T-helper 17 cell (primary cell): ENCODE measurements around the gene DIAPH3. TPM values are rescaled to one million over a fixed set of nuclear protein-coding genes. Genes with fewer than 3 reads are reported as not detected.

ENCODE experiments used
- ATAC-seq: fragments of 150-1000 bp; cut with Tn5 transposase; 2 replicates; pipeline ENCODE4 v1.10.0; 2021; ENCODE audit warnings: mild to moderate bottlenecking, moderate library complexity
- DNase-seq, 3 donors: peaks; one replicate each; pipeline versions ENCODE4 v3.0.0 to v3.0.0-alpha.2; 2020 to 2021
- H3K9me3 ChIP-seq: one replicate; pipeline ENCODE4 v1.7.0; 2013; ENCODE audit warnings: low read length, mild to moderate bottlenecking; ENCODE audit not compliant: control insufficient read depth, poor library complexity, severe bottlenecking
- H3K27ac Mint-ChIP-seq: one replicate; pipeline ENCODE4 v1.8.0; 2022; ENCODE audit warnings: mild to moderate bottlenecking, moderate library complexity, mixed read lengths
- H3K27me3 Mint-ChIP-seq: one replicate; pipeline ENCODE4 v1.8.0; 2022; ENCODE audit warnings: mixed read lengths
- H3K36me3 Mint-ChIP-seq: one replicate; pipeline ENCODE4 v1.8.0; 2022; ENCODE audit warnings: low read depth, mixed read lengths
- H3K4me1 Mint-ChIP-seq: one replicate; pipeline ENCODE4 v1.8.0; 2022; ENCODE audit warnings: mild to moderate bottlenecking, mixed read lengths
- H3K4me3 Mint-ChIP-seq: one replicate; pipeline ENCODE4 v1.8.0; 2022; ENCODE audit warnings: mild to moderate bottlenecking, moderate library complexity, mixed read lengths
- total RNA-seq, 4 donors: library from RNA in 2 of 4; stranded (reverse) in 2 of 4; gene quantifications; one replicate each; pipeline ENCODE4 v1.2.3 and lab custom pipeline; 2022 to 2026

The DIAPH3 gene
- total RNA-seq, 2 donors from 2014 or later, result 0.42 TPM; not detected in 1

DNA sequence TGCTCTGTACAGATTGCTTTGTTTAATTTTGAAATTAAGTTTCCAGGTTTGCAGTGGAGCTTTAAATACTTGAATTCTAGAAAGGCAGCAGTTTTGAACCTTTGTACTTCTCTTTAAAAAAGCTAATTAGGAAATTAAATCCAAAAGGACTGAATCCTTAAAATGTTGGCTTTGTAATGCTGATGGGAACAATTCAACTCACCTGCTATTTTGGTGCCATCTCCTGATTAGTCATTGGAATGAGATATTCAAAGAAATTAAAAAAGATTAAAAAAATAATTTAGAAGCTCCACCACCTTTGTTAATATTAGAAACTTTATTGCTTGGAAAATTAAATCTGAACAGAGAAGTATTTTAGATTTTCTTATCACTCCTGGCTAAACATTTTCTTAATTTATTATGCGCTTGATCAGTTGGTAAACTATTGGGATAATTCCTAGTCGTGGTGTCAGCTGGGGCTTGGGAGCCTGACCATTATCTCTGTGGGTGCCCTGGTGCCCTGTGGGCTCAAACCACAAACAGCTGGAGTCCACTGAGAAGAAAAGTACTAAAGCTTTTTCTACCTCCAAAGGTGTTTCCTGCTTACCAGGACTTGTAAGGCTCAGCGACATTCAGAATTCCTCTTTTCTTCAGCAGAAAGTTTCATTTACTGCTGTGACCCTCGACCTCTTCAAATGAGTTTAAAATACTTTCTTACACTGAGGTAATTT, 540.4 kb downstream of the DIAPH3 start:
- Mint-ChIP-seq H3K4me1 (no peaks in the 10 kb centered on the region), H3K27ac (no peak overlapping the region), H3K27me3 (peaks cover 17% of the 10 kb centered on the region), H3K36me3 (no peaks in the 10 kb centered on the region), H3K4me3 (no peak overlapping the region)
- H3K9me3 ChIP-seq, result peaks cover 4% of the 10 kb centered on the region
- DNase-seq (no peak), ATAC-seq (no peak)

GRCh38 chr13:59621773-59622172, 542.0 kb downstream of the DIAPH3 start:
- no peak overlapping the region for H3K4me3 Mint-ChIP-seq

More at GRCh38 chr13:59621773-59622172, 542.0 kb downstream of the DIAPH3 start:
- peaks cover 23% of the 10 kb centered on the region for H3K27me3 Mint-ChIP-seq
- H3K27ac Mint-ChIP-seq, result no peak overlapping the region
- no peak for DNase-seq
- H3K4me1 Mint-ChIP-seq, result no peaks in the 10 kb centered on the region
- H3K9me3 ChIP-seq, result peaks cover 4% of the 10 kb centered on the region
- ATAC-seq, result no peak
- H3K36me3 Mint-ChIP-seq, result no peaks in the 10 kb centered on the region

Other genes starting within 250 kb of the DIAPH3 start
- 10 to 100 TPM; 25.4 to 27.4 TPM for gene TDRD3, start 233.3 kb upstream of the DIAPH3 start, total RNA-seq